GF-D8 (cell line): Measurements from ENCODE around the gene TRAPPC2L.
A peak's percentile ranks its signal among the peaks of the same experiment; 100 is the strongest.

Source experiments
- DNase-seq: peaks from one replicate; lab custom pipeline; 2025; lab: John Stamatoyannopoulos, UW

TRAPPC2L gene

DNA sequence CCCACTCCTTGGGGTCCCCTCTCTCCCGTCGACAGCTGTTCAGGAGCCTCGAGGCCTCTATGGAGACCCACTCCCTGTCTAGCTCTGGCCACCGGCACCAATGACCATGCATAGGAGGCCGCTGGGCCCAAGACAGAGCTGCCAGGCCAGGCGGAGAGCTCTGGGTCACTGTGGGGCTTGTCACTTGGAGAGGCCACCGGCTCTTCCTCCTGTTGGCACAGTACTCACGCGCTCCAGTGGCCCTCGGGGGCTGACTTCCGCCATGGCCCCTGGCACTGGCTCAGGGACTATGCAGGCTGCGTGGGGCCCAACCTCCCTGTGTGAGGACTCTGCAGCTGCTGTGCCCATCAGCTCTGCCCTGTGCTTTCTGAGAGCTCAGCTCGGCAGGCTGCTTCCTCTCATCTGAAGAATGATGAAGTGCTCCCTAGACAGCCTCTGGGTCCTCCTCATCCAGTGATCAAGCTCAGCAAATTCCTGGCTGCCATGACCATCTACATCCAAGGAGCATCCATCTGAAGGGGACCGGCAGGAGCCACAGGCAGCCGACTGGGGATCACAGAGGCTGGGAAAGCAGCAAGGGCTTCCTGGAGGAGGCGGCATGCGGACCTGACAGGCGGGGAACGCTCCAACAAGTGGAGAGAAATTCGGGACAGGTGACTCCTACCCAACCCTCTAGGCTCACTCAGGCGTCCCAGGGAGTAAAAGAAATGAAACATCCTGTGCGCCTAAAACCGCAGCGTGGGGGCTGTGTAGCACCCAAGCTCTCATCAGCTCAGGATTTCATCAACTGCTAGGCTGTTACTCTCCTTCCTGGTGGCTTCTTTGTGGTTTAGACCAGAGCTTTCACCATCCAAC lies 17.0 kb upstream of the TRAPPC2L start:
- peak; percentile 97 for DNase-seq

DNA sequence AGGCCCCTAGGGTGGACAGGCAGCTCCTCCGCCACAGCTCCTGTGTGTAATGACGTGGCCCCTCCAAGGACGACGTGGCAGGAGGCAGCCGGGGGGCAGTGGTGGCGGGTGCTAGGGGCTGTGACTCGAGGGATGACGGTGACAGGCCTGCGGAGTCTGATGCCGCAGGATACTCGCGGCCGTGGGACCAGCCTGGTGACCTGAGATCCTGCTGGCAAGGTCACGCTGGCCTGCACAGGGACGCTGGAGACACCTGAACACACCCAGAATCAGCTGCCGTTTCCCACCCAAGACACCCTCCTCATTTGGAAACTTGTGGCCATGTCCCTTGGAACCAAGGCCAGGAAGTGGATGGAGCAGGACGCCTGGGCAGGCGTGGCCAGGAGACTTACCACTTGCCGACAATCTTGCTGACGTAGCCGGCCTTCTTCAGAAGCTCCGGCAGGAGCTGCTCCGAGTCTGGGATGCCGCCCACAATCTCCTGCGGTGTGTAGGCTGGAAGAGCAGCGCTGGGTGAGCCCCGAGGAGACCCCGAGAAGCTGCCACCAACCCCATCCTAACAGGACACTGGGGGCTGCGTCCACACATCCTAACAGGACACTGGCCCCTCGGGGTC lies 16.2 kb upstream of the TRAPPC2L start:
- DNase-seq = no peak

DNA sequence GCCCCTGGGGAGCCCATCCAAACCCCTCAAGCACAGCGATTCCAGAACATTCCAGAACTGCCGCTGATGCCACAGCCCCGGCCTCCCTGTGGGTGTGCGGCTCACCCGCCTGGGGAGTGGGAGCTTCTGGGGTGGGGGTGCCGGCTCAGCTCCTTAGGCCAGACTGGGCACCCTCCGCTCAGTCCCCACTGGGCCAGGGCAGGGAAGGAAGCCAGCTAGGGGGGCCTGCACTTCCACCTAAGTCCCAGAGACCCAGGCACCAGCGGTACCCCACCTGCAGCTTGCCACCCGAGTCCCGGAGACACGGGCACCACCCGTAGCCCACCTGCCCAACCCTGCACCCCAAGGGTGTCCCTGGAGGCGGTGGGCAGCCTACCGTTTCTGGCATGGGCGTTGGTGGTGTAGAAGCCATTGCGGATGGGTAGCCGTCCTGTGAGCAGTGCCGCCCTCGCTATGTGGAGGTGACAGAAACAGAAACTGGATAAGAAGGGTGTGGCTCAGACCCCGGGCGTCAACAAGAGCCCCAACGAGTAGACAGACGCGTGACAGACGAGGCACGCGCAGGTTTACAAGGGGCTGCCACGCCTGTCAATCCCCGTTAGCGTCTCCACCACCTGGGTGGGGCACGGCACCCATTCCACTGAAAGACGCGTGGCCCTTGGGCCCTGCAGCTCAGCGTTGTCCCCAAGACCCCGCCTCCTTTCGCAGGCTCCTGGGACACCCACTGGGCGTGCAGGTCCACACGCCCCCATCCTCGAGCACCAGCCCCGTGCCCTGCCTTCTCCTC lies 15.2 kb upstream of the TRAPPC2L start:
- DNase-seq = no peak

DNA sequence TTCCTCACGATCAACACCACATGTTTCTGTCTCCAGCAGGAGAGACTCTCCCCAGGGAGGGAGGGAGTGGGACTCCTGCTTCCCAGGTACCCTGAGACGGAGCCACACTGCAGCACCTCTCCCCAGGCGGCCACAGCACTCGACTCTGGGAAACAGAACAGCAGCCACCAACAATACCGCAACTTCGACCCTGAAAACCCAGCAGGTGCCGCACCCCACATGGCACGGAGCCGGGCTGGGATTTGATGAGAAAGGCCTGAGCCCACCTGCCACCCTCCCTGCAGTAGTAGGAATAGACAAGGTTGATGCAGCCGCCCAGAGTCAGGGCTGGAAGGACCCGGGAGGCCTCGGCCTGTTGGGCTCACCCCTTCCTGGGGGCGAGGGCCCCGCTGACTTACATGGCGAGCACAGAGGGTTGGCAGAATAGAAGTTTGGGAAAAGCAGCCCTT lies 14.6 kb upstream of the TRAPPC2L start:
- DNase-seq = no peak

DNA sequence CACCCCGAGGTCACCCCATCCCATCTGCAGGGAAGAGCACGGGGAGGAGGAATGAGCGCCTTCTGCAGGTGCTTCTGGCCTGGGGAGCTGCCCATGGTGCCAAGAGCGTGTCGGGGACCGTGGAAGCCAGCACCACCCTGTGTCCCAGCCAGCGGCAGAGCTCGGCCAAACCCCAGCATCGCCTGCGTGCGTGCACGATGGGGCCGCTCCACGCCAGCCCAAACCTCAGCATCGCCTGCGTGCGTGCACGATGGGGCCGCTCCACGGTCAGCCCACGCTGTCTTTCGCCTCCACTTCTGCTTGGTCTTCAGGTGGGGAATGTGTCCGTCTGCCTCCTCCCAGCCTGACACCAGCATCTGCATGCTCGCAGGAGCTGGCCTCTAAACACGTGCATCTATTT lies 14.1 kb upstream of the TRAPPC2L start:
- no peak for DNase-seq

DNA sequence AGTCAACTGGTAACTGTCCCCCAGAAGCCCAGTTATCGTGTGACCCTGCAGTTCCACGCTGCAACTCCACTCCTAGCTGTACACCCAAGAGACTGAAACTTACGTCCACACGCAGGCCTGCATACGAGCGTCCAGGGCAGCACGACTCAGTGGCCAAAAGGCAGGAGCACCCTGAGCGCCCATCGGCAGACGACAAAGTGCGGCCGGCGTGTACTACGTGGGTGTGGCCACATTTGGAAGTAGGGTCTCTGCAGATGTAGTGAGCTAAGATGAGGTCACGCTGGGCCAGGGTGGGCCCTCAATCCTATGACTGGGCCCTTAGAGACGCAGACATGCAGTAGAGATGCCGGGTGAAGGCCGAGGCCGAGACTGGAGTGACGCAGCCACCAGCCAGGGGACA lies 13.7 kb upstream of the TRAPPC2L start:
- no peak for DNase-seq

DNA sequence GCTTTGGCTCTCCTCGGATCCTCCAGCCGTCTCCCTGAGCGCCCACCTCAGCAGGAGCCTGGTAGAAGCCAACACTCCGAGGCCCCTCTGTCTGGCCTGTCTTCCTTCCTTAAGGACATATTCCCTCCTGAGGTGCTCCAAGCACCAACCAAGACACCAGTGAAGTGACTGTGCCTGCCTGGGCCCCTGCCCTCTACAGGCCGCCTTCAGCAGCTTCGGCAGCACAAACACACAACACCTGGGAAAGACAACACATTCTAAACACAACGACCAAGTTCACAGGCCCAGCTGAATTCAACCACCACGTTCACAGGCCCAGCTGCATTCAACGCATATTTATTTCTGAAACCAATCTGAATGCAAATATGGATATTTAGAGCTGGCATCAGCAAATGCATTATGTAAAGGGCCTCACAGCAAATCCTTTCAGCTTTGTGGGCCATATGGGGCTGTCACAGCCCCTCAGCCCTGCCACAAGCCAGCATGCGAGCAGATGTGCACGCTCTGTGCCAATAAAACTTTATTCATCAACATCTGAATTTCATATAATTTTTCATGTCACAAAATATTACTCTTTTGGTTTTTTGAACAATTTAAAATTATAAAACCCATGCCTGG lies 12.4 kb upstream of the TRAPPC2L start:
- no peak for DNase-seq

DNA sequence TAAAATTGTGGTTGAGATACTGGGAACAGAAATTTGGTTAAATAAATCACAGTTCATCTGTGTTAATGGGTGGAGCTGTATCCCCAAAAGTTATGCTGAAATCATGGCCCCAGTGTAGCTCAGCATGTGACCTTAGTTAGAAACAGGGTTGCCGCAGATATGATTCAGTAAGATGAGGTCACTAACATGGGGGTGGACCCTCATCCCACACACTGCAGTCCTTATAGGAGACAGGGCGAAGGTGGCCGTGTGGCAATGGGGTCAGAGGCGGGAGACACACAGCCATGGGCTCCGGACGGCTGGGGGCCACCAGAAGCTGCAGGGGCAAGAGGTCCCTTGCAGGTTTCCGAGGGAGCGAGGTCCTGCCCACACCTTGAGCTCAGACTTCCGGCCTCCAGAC lies 10.8 kb upstream of the TRAPPC2L start:
- no peak for DNase-seq

DNA sequence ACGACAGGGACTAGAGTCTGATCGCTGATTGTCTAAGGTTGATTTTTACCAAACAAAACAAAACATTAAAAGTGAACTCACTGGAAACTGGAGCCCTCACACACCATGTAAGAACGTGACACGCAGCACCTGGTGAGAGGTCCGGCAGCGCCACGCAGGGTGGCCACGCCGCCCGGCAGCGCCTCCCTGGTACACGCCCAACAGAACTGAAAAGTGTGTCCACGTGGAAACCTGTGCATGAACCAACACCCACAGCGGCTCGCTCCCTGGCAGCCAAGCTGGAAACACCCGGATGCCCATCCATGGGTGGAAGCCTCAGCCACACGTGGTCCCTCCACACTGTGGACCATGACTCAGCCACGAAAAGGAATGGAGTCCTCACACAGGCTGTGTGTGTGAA lies 9.3 kb upstream of the TRAPPC2L start:
- no peak for DNase-seq

DNA sequence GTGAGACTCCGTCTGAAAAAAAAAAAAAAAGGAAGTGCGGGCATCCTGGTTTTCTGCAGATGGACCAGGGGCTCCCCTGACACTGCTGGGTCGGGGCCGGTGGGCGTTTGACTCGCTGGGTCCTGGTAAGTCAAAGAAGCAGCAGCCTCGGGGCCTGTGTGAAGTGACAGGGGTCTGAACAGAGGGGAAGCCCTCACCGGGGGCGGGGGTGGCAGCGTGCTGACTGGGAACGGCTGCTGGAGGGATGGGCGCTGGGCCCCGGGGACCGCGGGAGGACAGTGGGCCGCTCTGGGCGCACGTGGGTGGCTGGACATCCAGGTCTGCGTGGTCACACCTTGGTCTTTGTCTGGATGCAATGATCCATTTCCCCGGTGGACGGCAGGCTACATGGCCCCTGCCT lies 8.4 kb upstream of the TRAPPC2L start:
- DNase-seq = no peak

DNA sequence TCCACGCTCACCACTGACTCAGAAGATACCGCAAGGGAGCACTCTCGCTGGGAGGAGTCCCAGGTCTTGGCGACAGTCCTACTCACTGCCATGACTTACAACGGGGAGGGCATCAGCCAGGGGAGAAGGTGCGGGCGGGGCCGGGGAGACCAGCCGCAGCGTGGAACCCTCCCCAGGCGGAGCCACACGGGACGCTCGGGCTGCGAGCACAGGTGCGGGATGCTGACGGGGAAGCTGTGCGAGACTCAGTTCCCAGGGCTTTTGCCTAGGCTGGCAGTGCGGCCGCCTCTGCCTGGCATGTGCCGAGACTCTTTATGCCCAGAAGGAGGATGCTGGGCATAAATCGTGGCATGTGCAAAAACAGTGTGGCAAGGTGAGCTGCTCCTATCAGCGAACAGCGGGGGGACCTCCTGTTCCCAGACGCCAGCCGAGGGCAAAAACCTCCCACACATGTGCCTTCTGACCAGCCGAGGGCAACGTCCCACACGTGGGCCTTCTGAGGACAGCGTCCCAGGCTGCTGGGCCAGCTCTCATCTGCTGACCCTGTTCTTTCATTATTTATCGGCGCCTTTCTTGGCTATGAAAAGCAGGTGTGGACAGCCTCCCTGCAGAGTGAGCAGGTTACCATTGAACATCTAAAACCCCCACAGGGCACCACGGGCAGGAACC lies 6.3 kb upstream of the TRAPPC2L start:
- no peak for DNase-seq

DNA sequence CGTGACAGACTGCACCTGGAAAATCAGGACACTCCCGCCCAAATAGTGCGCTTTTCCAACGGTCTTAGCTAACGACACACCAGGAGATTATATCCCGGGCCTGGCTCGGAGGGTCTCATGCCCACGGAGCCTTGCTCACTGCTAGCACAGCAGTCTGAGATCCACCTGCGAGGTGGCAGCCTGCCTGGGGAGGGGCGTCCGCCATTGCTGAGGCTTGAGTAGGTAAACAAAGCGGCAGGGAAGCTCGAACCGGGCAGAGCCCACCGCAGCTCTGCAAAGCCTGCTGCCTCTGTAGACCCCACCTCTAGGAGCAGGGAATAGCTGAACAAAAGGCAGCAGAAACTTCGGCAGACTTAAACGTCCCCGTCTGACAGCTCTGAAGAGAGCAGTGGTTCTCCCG lies 5.3 kb upstream of the TRAPPC2L start:
- DNase-seq = no peak

DNA sequence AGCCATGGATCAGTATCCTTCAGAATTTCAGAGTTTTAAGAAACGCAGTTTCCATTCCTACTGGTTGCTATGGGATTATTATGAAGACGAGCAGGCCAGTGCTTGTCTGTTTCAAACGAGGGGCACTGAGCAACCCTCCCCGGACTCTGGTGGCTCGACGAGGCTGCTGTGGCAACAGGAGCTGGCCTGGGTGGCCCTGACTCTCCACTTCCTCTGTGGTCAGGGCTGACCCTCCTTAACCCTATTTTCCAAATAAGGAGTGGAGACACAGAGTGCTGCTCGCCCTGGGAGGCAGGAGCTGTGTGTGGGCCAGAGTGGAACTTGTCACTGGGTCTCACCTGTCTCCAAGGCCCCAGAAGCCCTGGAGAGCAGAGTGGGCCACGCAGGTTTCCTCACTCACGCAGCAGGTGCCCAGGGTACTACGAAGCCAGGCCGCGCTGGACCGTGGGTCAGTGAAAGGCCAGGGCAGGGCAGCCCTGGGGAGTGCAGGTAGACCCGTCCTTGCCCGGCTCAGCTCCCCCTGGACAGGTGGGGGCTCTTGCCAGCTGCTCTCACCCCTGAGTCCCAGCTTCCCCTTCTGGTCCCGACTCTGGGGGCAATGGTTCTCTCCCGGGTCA lies 3.5 kb upstream of the TRAPPC2L start:
- peak; percentile 7 for DNase-seq

DNA sequence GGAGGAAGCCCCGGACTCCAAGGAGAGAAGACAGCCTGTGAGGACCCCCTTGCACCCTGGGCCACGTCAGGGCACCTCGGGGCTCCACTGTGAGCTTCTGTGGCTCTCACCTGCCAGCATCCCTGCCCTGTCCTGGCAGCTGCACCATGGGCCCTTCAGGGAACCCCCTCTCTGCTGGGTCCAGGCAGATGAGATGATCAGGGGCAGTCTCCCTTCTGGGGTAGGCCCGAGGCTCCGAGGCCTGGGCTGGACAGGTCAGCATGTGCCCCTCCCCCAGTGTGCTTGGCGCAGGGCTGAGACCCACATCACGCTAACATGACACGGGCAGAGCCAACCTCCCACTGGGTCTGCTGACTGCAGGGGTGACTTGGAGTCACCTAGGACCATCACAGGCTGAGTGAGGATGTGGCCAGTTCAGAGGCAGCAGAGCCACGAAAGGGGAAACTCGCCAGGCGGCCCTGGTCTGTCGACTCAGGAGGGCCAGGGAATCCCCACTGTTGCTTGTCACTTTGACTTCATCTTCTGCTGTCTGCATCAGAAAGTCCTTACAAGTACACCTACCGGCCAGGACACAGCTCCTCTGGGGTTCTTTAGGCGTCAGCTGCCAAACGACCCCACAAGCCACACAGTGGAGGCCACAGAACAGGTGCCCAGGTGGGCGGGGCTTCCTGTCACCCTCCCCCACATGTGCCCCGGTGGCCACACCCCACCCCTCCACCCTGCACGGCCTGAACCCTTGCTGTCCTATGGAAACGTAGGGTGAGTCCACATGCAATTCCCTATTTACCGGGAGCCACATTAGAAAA lies 2.4 kb upstream of the TRAPPC2L start:
- DNase-seq = peak; percentile 25

DNA sequence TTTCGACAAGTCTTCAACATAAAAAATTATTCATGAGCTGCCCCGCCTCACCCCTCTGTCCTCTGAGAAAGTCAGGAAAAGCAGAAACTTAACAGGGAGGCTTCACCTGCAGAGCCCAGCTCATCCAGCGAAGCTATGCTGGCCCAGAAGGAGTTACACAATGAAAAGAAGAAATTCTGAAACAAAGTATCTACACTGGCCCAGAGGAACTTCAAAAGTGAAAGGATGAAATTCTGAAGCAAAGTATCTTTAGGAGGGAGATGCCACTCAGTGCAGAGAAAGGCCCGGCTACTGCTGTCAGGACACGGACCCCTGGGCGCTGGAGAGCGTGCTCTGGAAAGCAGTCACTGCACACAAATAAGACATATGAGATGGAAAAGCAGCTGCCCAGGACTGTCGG lies 1.8 kb upstream of the TRAPPC2L start:
- DNase-seq = no peak

DNA sequence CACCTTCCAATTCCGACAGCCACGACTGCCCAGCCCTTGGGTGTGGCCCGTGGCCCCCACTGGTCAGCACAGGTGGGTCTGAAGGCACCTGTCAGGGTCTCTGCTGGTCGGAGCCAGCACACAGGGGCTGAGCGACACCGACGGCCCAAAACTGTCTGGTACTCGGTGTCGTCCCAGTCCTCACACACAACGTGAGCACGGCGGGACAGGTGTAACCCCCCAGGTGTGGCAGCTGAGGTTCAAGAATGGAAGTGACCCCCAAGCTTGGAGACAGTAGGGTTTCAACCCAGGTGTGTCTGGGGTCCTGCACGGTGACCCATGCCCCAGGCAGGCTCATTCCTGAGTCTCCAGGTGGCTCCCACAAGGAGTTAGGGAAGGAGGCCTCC lies 1.2 kb upstream of the TRAPPC2L start:
- no peak for DNase-seq

DNA sequence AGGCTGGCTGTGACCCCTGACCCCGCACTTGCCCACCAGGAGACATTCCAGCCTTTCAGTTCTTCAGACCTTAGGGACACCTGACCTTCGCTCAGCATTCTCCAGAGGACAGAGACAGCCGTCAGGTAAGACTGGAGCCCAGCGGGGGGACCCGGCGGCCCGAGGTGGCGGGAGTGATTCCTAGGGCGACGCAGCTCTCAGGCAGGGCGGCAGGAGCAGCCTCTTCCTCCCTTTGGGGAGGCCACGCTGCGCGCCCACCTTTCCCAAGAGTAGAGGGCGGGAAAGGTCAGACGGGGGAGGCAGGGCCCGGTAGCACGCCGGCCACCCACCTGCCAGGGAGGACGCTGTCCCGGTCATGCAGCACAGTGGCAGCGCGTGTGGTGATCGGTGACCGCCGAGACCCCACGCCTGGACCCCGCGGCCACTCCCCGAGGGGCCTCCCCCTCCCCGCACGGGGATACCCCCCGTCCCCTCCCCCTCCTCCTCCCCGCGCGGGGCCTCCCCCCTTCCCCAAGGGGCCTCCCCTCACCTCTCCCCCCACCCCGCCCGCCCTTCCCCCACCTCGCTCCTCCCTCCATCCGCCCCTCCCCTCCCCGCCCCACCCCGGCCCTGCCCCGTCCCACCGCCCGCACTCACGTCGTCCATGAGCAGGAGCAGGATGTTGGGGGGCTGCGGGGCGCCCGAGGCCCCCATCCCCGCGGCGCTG lies 652 bp upstream of the TRAPPC2L start:
- no peak for DNase-seq

DNA sequence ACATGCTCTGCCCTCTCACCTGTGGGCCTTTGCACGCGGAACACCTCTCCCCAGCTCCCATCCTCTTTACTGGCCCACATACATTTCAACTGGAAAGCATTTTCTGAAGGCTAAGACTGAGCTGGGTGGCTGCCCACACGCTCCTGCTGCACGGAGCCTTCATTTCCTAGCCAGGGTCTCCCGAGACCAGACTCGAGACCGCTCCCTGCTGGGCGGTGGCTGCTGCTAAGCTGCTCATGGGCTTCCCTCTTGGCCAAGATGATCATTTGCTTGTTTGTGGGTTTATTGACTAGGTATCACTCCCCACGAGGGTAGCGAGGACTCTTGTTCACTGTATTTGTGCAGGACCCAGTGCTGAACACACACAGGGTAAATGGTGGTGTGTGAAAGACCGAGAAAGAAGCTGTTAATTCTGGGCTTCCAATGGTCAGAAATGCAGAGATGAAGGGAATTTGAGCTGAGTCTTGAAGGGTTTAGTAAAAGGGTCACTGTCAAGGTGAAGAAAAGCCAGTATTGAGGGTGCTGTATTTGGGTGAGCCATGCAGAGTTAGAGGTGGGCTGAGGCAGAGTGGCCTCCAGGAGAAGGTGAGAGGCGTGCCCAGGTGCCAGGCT lies 907 bp downstream of the TRAPPC2L start:
- DNase-seq = peak; percentile 48

DNA sequence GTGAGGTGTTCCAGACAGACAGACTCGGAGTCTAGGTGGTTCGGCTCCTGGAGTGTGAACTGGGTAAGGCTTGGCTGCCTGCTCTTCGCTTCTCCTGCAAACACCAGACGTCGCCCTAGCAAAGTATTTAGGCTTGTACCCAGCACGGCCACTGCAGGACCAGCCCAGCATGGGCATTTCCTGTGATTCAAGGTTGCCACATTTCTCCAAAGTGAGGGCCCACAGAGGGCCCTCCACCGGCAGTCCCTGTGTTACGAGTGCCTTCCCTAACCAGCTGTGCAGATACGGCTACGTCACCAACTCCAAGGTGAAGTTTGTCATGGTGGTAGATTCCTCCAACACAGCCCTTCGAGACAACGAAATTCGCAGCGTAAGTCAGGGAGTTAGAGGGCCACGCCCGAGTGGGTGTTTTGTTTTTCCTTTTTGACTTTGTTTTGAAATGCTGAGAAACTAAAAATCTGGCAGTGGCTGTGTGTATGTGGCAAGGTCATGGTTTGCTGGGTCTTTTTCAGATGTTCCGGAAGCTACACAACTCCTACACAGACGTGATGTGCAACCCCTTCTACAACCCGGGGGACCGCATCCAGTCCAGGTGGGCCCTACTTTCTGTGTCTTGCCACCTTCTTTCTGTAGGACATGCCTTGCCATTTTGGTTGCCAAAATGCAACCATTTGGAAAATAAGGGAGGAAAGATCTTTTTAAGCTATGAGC lies 2.6 kb downstream of the TRAPPC2L start:
- DNase-seq = no peak
